Measurements from ENCODE around the gene THRAP3. TPM values are rescaled to one million over a fixed set of nuclear protein-coding genes. Genes with fewer than 3 reads are reported as not detected.
A peak's percentile ranks its signal among the peaks of the same experiment; 100 is the strongest.
"Not testable (repeated sequence)": the region's sequence is repeated elsewhere in the genome, so short reads cannot be mapped to it uniquely, and the experiment has no call there.

Gene THRAP3
- total and polyA plus RNA-seq, 2 donors (not counting 3 experiments of a cell fraction or from before 2014, with no cell fraction given), result 38.0 to 144 TPM

- intact Hi-C loops (cut with micrococcal nuclease) (loop anchor here (2.0 kb wide), 1 partner anchor 59 kb away; no protein-coding TSS in a partner anchor), dilution Hi-C loops (cut with MboI; ENCODE audit: extremely low pct_ligation_motif_present, low sequenced_read_pairs) (no loop called here)
- DNase-seq (ENCODE audit: low read depth, low spot score) (no peak), FAIRE-seq (no peak)
- peaks cover 17% of the 10 kb centered on the region for H3K4me1 ChIP-seq (ENCODE audit: control insufficient read depth, extremely low read depth, insufficient read depth, low read length)
- peak overlapping the region; percentile 93 for H3K9ac ChIP-seq (replicated peaks; ENCODE audit: extremely low read depth, insufficient read depth, low read length)
- H3K9me3 ChIP-seq (replicated peaks; ENCODE audit: control insufficient read depth, insufficient read depth, low read length), result no peaks in the 10 kb centered on the region
- H2AFZ ChIP-seq (ENCODE audit: low read depth, low read length), result no peak overlapping the region
- H3K4me3 ChIP-seq (replicated peaks in 1 of 3; ENCODE audit: insufficient read depth in 1 of 3, low read depth in 1 of 3, low read length in 3 of 3), result peak overlapping the region; percentile 73 to 99 (median 74)
- H4K20me1 ChIP-seq (replicated peaks; ENCODE audit: control insufficient read depth, extremely low read depth, insufficient read depth, low read length), result peaks cover 7% of the 10 kb centered on the region
- ChIA-PET POLR2A (interaction anchor here (1.6 to 1.7 kb wide), 3 partner anchors 11 to 69 kb away, joined by 4 to 13 read pairs (median 8); partner anchors contain the start of gene MAP7D1), CTCF (interaction anchor here (1.2 to 2.9 kb wide), 6 partner anchors 9 to 91 kb away, joined by 3 to 16 read pairs (median 4); partner anchors contain the start of gene TRAPPC3)
- no TSS peak for BruUV-seq (replicated peaks)
- peaks cover 61% of the 10 kb centered on the region for H3K79me2 ChIP-seq (ENCODE audit: control insufficient read depth, insufficient read depth, low read length)
- H3K36me3 ChIP-seq (ENCODE audit: control insufficient read depth in 2 of 2, extremely low read depth in 1 of 2, insufficient read depth in 2 of 2, low read length in 2 of 2), result peaks cover 2 to 3% of the 10 kb centered on the region in 2 experiments
- H3K9me1 ChIP-seq (replicated peaks; ENCODE audit: control insufficient read depth, extremely low read depth, insufficient read depth, low read length), result no peaks in the 10 kb centered on the region
- H3K27me3 ChIP-seq (ENCODE audit: control insufficient read depth in 2 of 2, insufficient read depth in 2 of 2, low read length in 2 of 2), result no peaks in the 10 kb centered on the region
- H3K4me2 ChIP-seq (ENCODE audit: insufficient read depth, low read length), result peak overlapping the region; percentile 99
- peak overlapping the region; percentile 89 for H3K27ac ChIP-seq (ENCODE audit: insufficient read depth, low read depth, low read length)
- no peak for TF ChIP-seq JUN (IDR thresholded peaks at IDR 0.05; ENCODE audit: borderline replicate concordance, insufficient read depth, insufficient read length, low read depth)
- no peak for TF ChIP-seq POLR2AphosphoS5 (IDR thresholded peaks at IDR 0.05; ENCODE audit: insufficient read depth, low read depth, low read length)
- peak; percentile 34 for TF ChIP-seq GATA2 (IDR thresholded peaks at IDR 0.05; ENCODE audit: insufficient read depth, insufficient read length, low read depth, low read length)
These were observed 1.1 kb downstream of the THRAP3 start for GRCh38 chr1:36225283-36225899.

DNA sequence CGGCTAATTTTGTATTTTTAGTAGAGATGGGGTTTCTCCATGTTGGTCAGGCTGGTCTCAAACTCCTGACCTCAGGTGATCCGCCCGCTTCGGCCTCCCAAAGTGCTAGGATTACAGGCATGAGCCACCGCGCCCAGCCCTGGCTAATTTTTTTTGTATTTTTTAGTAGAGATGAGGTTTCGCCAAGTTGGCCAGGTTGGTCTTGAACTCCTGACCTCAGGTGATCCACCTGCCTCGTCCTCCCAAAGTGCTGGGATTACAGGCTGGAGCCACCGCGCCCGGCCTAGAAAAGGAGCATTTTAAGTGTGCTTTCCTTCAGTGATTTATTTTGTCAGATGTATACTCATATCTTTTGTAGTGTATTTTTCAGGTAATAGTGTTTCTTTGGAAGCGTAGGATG, 6.0 kb downstream of the THRAP3 start:
- H3K4me2 ChIP-seq (ENCODE audit: insufficient read depth, low read length); CTCF ChIA-PET; H2AFZ ChIP-seq (ENCODE audit: low read depth, low read length); POLR2A ChIA-PET; H3K4me3 ChIP-seq (replicated peaks in 1 of 3; ENCODE audit: insufficient read depth in 1 of 3, low read depth in 1 of 3, low read length in 3 of 3); dilution Hi-C loops (cut with MboI; ENCODE audit: extremely low pct_ligation_motif_present, low sequenced_read_pairs); intact Hi-C loops (cut with micrococcal nuclease); H3K27me3 ChIP-seq (ENCODE audit: control insufficient read depth in 2 of 2, insufficient read depth in 2 of 2, low read length in 2 of 2); H3K9ac ChIP-seq (replicated peaks; ENCODE audit: extremely low read depth, insufficient read depth, low read length); FAIRE-seq; H3K36me3 ChIP-seq (ENCODE audit: control insufficient read depth in 2 of 2, extremely low read depth in 1 of 2, insufficient read depth in 2 of 2, low read length in 2 of 2); H3K27ac ChIP-seq (ENCODE audit: insufficient read depth, low read depth, low read length); BruUV-seq (replicated peaks); DNase-seq (ENCODE audit: low read depth, low spot score); H3K9me3 ChIP-seq (replicated peaks; ENCODE audit: control insufficient read depth, insufficient read depth, low read length); H3K9me1 ChIP-seq (replicated peaks; ENCODE audit: control insufficient read depth, extremely low read depth, insufficient read depth, low read length): not testable (repeated sequence)
- Histone ChIP-seq H3K79me2 (ENCODE audit: control insufficient read depth, insufficient read depth, low read length) (peaks cover 100% of the 10 kb centered on the region), H3K4me1 (ENCODE audit: control insufficient read depth, extremely low read depth, insufficient read depth, low read length) (peaks cover 16% of the 10 kb centered on the region), H4K20me1 (replicated peaks; ENCODE audit: control insufficient read depth, extremely low read depth, insufficient read depth, low read length) (peaks cover 14% of the 10 kb centered on the region)
